ENCODE results near the gene ZSCAN5B.

Gene ZSCAN5B

DNA sequence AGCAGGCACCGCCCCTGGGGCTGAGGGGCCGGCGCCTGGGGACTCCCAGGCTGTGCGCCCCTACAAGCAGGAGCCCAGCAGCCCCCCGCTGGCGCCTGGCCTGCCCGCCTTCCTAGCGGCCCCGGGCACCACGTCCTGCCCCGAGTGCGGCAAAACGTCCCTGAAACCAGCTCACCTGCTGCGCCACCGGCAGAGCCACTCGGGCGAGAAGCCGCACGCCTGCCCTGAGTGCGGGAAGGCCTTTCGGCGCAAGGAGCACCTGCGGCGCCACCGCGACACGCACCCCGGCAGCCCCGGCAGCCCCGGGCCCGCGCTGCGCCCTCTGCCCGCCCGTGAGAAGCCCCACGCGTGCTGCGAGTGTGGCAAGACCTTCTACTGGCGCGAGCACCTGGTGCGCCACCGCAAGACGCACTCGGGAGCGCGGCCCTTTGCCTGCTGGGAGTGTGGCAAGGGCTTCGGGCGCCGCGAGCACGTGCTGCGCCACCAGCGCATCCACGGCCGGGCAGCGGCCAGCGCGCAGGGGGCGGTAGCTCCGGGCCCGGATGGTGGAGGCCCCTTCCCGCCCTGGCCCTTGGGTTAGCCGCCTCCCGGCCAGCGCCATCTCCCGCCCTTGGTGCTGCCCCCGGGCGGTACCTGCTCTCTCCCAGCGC is 37.8 kb downstream of the ZSCAN5B start:
- peaks cover 16% of the 10 kb centered on the region for H3K36me3 ChIP-seq
- no peaks in the 10 kb centered on the region for H3K9me3 ChIP-seq
- no peak overlapping the region for H3K4me3 ChIP-seq (ENCODE audit: low read depth in 1 of 2, low read length in 1 of 2)
- TF ChIP-seq, protein P1, sequence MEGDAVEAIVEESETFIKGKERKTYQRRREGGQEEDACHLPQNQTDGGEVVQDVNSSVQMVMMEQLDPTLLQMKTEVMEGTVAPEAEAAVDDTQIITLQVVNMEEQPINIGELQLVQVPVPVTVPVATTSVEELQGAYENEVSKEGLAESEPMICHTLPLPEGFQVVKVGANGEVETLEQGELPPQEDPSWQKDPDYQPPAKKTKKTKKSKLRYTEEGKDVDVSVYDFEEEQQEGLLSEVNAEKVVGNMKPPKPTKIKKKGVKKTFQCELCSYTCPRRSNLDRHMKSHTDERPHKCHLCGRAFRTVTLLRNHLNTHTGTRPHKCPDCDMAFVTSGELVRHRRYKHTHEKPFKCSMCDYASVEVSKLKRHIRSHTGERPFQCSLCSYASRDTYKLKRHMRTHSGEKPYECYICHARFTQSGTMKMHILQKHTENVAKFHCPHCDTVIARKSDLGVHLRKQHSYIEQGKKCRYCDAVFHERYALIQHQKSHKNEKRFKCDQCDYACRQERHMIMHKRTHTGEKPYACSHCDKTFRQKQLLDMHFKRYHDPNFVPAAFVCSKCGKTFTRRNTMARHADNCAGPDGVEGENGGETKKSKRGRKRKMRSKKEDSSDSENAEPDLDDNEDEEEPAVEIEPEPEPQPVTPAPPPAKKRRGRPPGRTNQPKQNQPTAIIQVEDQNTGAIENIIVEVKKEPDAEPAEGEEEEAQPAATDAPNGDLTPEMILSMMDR (IDR thresholded peaks at IDR 0.05), result no peak
- H3K27ac ChIP-seq, result no peak overlapping the region
- H3K4me1 ChIP-seq (ENCODE audit: control insufficient read depth in 1 of 2, insufficient read depth in 1 of 2, low read depth in 1 of 2, low read length in 1 of 2), result no peaks in the 10 kb centered on the region
- H3K27me3 ChIP-seq, result peaks cover 24% of the 10 kb centered on the region

DNA sequence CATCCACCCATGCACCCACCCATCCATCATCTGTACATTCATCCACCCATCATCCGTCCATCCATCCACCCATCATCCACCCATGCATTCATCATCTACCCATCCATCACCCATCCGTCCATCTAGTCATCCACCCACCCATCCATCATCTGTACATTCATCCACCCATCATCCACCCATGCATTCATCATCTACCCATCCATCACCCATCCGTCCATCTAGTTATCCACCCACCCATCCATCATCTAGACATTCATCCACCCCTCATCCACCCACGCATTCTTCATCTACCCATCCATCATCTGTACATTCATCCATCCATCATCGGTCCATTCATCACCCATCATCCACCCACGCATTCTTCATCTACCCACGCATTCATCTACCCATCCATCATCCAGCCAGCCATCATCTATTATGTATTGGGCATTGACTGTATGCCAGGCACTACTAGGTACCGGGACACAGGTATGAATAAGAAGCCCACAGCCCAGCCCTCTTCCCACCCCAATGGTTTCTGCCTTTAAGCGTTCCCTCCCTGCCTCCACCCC is 38.5 kb downstream of the ZSCAN5B start:
- Histone ChIP-seq H3K36me3 (peaks cover 16% of the 10 kb centered on the region), H3K27me3 (peaks cover 20% of the 10 kb centered on the region), H3K27ac (no peak overlapping the region), H3K4me3 (ENCODE audit: low read depth in 1 of 2, low read length in 1 of 2) (no peak overlapping the region), H3K4me1 (ENCODE audit: control insufficient read depth in 1 of 2, insufficient read depth in 1 of 2, low read depth in 1 of 2, low read length in 1 of 2) (no peaks in the 10 kb centered on the region), H3K9me3 (no peaks in the 10 kb centered on the region)
- TF ChIP-seq, protein P1 (IDR thresholded peaks at IDR 0.05), result no peak

DNA sequence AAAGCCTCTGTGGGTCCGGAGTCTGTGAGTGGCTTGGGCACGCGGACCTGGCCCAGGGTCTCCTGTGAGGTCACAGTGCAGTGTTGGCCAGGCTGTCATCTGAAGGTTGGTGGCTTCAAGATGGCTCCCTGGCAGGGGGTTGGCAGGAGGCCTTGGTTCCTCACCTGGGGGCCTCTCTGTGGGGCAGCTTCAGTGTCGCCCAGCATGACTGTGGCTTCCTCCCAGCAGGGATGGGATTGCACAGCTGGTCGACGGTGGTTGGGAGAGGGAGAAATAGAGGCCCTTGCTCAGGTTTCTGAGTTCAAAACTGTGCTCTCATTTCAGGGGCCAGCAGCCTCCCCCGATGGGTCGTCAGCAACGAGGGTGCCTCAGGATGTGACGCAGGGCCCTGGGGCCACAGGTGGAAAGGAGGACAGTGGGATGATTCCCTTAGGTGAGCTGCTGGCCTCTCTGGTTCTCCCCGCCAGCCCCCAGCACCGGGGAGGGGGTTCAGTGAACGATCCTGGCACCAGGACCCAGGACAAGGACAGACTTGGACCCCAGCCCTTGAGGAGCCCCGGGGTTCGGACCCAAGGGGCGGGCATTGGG is 39.3 kb downstream of the ZSCAN5B start:
- H3K27ac ChIP-seq, result no peak overlapping the region
- peaks cover 13% of the 10 kb centered on the region for H3K27me3 ChIP-seq
- no peaks in the 10 kb centered on the region for H3K9me3 ChIP-seq
- no peaks in the 10 kb centered on the region for H3K4me1 ChIP-seq (ENCODE audit: control insufficient read depth in 1 of 2, insufficient read depth in 1 of 2, low read depth in 1 of 2, low read length in 1 of 2)
- TF ChIP-seq, protein P1 (IDR thresholded peaks at IDR 0.05), result no peak
- H3K36me3 ChIP-seq, result peaks cover 16% of the 10 kb centered on the region
- H3K4me3 ChIP-seq (ENCODE audit: low read depth in 1 of 2, low read length in 1 of 2), result no peak overlapping the region

DNA sequence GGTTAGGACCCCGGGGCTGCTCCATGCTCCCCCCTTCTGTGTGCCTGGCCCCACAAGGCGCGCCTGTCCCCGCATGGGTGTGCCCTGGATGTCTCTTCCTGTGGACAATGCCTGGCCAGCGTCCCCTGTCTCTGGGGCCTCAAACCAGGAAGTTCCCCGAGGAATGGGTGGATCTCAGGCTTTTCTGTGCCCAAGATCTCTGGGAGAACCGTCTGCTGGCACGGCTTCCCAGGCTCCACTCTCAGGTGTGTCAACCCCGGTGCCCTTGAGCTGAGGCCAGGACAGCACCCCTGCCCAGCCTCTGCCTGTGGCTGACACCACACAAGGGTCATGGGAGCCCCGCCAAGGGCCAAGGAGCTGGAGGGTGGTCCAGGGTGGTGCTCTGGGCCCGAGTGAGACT is 40.8 kb downstream of the ZSCAN5B start:
- H3K27me3 ChIP-seq, result no peaks in the 10 kb centered on the region
- no peaks in the 10 kb centered on the region for H3K9me3 ChIP-seq
- peaks cover 16% of the 10 kb centered on the region for H3K36me3 ChIP-seq
- no peak overlapping the region for H3K27ac ChIP-seq
- no peaks in the 10 kb centered on the region for H3K4me1 ChIP-seq (ENCODE audit: control insufficient read depth in 1 of 2, insufficient read depth in 1 of 2, low read depth in 1 of 2, low read length in 1 of 2)
- TF ChIP-seq, protein P1 (IDR thresholded peaks at IDR 0.05), result no peak
- H3K4me3 ChIP-seq (ENCODE audit: low read depth in 1 of 2, low read length in 1 of 2), result no peak overlapping the region

DNA sequence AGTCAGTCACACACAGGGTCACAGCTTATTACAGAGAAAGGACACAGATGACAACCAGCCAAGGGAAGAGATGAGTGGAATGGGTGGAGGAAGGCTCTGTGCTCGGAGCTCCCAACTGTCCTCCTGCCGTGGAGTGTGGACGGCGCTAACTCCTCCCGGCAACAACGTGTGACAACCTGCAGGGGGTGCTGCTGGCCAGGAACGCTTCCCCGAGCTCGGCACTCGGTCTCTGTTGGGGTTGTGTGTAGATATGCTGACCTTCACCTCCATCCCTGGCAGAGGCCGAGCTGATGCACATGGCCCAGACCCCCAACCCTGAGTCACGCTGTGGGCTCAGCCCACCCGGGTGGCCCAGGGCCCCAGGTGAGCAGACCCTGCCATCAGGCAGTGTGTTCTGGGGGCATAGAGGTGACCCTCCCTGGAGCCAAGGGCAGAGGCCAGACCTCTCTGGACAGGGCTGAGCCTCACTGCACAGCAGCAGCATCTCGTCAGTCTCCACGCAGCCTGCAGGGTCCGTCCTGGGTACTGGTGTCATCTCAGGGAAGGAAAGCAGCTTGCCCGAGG is 42.4 kb downstream of the ZSCAN5B start:
- Histone ChIP-seq H3K4me3 (ENCODE audit: low read depth in 1 of 2, low read length in 1 of 2) (no peak overlapping the region), H3K9me3 (no peaks in the 10 kb centered on the region), H3K27me3 (no peaks in the 10 kb centered on the region), H3K4me1 (ENCODE audit: control insufficient read depth in 1 of 2, insufficient read depth in 1 of 2, low read depth in 1 of 2, low read length in 1 of 2) (no peaks in the 10 kb centered on the region), H3K27ac (no peak overlapping the region), H3K36me3 (peaks cover 14% of the 10 kb centered on the region)
- TF ChIP-seq, protein P1 (IDR thresholded peaks at IDR 0.05), result no peak
